ENCODE data around the gene BCL2L1.

BCL2L1 gene

DNA sequence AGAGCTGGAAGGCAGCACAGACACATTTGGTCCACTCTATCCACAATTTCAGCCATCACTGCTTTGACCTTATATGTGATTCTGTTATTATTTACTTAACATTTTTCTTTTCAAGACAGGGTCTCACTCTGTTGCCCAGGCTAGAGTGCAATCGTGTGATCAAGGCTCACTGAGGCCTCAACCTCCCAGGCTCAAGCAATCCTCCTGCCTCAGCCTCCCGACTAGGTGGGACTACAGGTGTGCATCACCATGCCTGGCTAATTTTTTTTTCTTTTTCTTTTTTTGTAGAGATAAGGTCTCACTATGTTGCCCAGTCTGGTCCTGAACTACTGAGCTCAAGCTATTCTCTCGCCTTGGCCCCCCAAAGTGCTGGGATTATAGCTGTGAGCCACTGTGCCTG, 40.3 kb downstream of the BCL2L1 start:
- DNase-seq (ENCODE audit: low spot score in 2 of 2) (no peak), ATAC-seq (ENCODE audit: low read depth) (no peak)
- Mint-ChIP-seq H3K4me1 (peaks cover 35% of the 10 kb centered on the region), H3K27ac (no peak overlapping the region), H3K36me3 (peaks cover 15% of the 10 kb centered on the region), H3K4me3 (no peak overlapping the region), H3K9me3 (no peaks in the 10 kb centered on the region), H3K27me3 (no peaks in the 10 kb centered on the region)

DNA sequence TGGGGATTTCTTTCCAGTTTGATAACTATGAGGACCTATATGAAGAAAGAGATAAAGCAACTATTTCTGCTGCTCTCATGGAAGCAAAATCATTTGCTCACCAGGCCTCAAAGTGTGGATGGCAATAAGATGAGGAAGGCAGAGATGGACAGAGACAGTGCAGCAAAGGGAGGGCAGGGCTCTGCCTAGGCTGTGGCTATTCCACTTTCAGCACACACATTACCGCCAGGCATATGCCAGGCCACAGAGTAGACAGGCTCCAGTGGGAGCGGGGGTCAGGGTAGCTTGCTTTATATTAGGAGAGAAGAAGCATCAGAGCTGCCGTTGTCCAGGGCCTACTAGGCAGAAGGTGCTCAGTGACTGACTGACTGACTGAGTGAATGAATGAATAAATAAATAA, 40.9 kb downstream of the BCL2L1 start:
- peaks cover 16% of the 10 kb centered on the region for H3K36me3 Mint-ChIP-seq
- H3K4me3 Mint-ChIP-seq = no peak overlapping the region
- DNase-seq (ENCODE audit: low spot score in 2 of 2) (no peak), ATAC-seq (ENCODE audit: low read depth) (no peak)
- no peak overlapping the region for H3K27ac Mint-ChIP-seq
- no peaks in the 10 kb centered on the region for H3K27me3 Mint-ChIP-seq
- peaks cover 37% of the 10 kb centered on the region for H3K4me1 Mint-ChIP-seq
- H3K9me3 Mint-ChIP-seq = no peaks in the 10 kb centered on the region

DNA sequence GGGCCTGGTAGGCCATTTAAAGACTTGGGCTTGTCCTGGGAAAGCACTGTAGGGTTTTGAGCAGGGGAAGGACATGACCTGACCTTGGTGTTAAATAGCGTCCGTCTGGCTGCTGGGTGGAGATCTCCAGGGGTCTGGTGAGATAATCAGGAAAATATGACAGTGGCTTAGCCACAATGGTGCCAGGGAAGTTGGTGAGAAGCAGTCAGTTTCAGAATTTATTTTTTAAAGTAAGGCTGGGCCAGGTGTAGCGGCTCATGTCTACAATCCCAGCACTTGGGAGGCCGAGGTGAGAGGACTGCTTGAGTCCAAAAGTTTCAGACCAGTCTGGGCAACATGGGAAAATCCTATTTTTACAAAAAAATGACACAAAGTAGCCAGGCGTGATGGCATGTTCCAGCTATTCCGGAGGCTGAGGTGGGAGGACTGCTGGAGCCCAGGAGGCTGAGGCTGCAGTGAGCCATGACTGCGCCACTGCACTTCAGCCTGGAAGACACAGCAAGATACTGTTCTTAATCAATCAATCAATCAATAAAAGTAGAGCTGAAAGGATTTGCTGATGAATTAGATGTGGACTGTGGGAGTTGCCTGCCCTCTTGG, 41.4 kb downstream of the BCL2L1 start:
- H3K4me1 Mint-ChIP-seq = peaks cover 42% of the 10 kb centered on the region
- H3K36me3 Mint-ChIP-seq = peaks cover 17% of the 10 kb centered on the region
- H3K27me3 Mint-ChIP-seq = no peaks in the 10 kb centered on the region
- H3K4me3 Mint-ChIP-seq = no peak overlapping the region
- no peaks in the 10 kb centered on the region for H3K9me3 Mint-ChIP-seq
- DNase-seq (ENCODE audit: low spot score in 2 of 2) = no peak
- peak overlapping the region; percentile 31 for H3K27ac Mint-ChIP-seq
- no peak for ATAC-seq (ENCODE audit: low read depth)

DNA sequence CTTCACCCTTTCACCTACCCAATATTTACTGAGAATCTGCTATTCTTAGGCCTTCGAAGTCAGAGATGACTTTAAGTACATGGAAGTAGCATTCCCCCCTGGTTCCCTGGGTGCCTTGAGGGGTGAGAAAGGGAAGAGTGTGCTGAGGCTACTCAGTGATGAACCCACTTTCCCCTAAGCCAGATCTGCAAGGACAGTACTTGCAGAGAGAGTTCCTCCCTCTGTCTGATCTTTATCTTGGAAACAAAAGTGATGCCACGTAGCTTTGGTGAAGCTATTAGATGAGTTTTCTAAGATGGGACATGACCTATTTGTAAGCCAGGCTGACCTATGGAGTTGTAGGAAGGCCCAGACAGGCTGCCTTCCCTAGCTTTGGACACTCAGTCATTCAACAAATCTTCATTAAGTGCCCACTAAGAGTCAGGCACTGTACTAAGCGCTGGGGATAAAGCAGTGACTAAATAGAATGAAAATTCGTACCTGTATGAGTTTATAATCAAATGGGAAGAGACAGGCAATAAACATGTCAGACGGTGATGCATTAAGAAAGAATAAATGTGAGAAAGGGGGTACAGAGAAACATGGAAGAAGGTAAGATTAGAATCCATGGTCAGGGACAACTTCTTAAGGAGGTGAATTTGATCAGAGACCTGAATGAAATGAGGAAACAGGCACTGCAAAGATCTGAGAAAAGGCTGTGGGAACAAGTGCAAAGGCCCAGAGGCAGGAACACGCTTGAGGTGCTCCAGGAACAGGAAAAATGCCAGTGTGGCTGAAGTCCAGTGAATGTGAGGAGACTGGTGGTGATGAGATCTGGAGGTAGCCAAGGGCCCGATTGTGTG, 42.2 kb downstream of the BCL2L1 start:
- ATAC-seq (ENCODE audit: low read depth) (no peak), DNase-seq (ENCODE audit: low spot score in 2 of 2) (no peak)
- Mint-ChIP-seq H3K4me1 (peaks cover 46% of the 10 kb centered on the region), H3K27me3 (no peaks in the 10 kb centered on the region), H3K9me3 (no peaks in the 10 kb centered on the region), H3K4me3 (no peak overlapping the region), H3K27ac (peak overlapping the region; percentile 31), H3K36me3 (peaks cover 17% of the 10 kb centered on the region)

DNA sequence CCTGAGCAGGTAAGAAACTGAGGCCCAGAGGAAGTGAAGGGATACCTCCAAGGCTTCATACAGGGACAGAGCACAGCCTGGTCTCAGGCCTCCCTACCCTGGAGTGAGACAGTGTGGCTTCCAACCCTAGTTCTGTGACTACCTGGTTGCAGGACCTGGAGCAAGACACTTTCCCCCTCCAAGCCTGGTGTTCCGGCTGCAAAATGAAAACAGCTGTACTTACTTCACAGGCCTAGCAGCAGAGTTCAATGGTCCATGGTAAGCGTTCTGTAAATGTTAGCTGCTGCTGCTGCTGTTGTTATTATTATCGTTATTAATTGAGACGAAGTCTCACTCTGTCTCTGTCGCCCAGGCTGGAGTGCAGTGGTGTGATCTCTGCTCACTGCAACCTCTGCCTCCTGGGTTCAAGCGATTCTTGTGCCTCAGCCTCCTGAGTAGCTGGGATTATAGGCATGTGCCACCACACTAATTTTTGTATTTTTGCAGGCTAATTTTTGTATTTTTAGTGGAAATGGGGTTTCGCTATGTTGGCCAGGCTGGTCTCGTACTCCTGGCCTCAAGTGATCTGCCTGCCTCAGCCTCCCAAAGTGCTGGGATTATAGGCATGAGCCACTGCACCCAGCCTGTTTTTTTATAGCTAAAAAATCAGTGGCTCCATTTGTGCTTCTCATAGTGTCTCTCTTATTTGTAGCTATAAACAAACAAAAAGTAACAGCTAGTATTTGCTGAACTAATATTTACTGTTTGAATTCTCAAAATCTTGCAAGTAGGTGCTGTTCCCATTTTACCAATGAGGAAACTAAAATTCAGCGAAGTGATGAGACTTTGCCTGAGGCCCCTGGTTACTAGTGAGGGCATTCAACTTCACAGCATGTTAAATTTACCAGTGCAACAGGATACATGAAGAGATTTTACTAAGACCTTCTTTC, 43.0 kb downstream of the BCL2L1 start:
- Mint-ChIP-seq H3K4me1 (peaks cover 48% of the 10 kb centered on the region), H3K9me3 (no peaks in the 10 kb centered on the region), H3K27me3 (no peaks in the 10 kb centered on the region), H3K4me3 (no peak overlapping the region), H3K36me3 (peaks cover 17% of the 10 kb centered on the region), H3K27ac (no peak overlapping the region)
- DNase-seq (ENCODE audit: low spot score in 2 of 2) (no peak), ATAC-seq (ENCODE audit: low read depth) (no peak)

DNA sequence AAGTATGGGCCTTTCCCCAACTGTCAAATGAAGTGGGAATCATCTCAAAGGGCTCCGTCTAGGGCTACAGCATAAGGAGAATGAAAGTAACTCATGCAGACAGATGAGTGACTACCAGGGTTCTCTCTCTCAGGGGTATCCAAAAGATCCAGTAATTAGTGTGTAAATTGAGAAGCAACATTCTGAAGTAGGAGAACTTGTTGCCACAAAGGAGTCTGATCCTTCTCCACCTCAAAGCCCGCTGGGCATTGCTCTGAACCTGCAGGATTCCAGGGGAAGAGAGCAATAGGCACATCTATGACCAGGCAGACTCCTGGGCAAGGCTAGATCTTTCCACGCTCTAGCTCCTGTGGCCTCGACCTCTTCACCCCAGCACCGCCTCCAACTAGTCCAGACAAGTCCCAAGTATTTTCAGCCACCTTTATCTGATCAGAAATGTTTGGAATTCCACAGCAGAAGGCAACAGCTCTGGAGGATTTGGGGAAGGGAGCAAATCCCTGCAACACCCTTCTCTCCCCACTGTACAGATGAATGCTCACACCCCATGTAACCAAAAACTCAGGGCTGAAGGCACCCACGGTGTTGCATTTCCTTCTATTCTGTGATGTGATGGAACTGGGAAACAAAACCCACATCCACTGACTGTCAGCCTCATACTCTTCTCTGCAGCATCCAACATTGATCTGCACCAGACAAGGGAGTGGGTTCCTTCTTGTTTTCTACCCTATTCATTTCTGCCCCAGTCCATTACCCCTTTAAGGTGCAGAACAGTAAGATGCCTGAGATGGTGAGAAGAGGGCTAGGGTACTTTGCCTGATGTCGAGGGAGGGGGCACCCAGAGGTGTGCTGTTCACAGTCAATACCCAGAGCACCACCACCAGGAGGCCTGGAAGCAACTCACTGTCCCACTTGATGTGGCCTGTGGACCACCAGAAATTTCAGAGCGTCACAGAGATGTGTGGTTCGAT, 44.0 kb downstream of the BCL2L1 start:
- no peak overlapping the region for H3K4me3 Mint-ChIP-seq
- peaks cover 48% of the 10 kb centered on the region for H3K4me1 Mint-ChIP-seq
- H3K27me3 Mint-ChIP-seq = no peaks in the 10 kb centered on the region

DNA sequence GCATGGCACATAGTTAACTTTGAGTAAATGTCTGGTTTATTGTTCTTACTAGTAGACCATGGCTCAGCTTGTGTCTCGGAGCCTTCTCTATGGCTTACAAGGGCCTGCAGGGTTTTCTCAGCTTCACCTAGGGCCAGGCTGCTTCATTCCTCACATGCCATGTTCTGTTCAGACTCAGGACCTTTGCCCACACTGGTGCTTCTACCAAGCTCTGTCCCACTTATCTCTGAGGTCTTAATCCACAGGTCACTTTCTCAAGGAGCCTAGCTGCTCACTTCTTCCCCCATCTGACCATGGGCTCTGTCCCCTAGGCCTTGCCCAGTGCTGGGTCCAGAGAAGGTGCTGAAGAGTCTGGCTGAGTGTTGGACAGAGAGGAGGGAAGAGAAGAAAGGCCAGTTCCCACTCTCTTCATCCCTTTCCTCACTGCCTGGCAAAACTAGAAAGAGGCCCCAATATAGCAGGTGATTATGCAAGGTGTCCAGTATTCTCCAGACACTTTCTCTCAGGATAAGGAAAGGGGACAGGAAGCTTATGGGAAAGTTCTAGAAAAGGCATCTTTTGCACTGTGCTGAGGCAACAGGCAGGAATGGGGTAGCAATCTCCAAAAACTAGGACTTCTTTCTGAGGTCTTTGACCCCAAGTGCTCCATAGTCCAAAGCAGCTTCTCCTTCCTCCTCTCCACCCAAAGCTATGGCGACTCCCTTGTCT, 45.0 kb downstream of the BCL2L1 start:
- peaks cover 43% of the 10 kb centered on the region for H3K4me1 Mint-ChIP-seq
- ATAC-seq (ENCODE audit: low read depth) (no peak), DNase-seq (ENCODE audit: low spot score in 2 of 2) (no peak)
- H3K9me3 Mint-ChIP-seq = no peaks in the 10 kb centered on the region
- H3K36me3 Mint-ChIP-seq = peaks cover 12% of the 10 kb centered on the region
- H3K4me3 Mint-ChIP-seq = no peak overlapping the region
- H3K27me3 Mint-ChIP-seq = no peaks in the 10 kb centered on the region
- H3K27ac Mint-ChIP-seq = no peak overlapping the region

More for the DNA sequence above, 44.0 kb downstream of the BCL2L1 start:
- Mint-ChIP-seq H3K36me3 (peaks cover 17% of the 10 kb centered on the region), H3K27ac (no peak overlapping the region), H3K9me3 (no peaks in the 10 kb centered on the region)
- ATAC-seq (ENCODE audit: low read depth) (no peak), DNase-seq (ENCODE audit: low spot score in 2 of 2) (no peak)

DNA sequence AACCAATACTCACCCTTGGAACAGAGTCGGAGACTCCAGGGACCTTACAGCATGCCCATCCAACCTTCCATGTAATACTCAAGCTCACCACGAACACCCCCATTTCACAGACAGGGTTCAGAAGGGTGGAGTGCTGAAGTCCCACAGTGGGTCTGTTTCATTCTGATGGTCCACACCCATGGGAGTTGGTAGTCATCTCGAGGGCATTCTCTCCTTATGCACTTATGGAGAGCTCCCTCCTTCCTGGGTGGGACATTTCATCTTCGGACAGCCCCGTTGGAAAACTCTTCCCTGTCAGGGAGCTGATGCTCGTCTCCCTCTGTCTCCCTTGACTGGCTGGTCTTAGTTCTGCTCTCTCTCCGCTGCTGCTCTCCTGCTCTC, 46.1 kb downstream of the BCL2L1 start:
- Mint-ChIP-seq H3K27ac (peak overlapping the region; percentile 94), H3K27me3 (no peaks in the 10 kb centered on the region), H3K36me3 (peaks cover 12% of the 10 kb centered on the region), H3K4me3 (peak overlapping the region; percentile 65), H3K4me1 (peaks cover 43% of the 10 kb centered on the region), H3K9me3 (no peaks in the 10 kb centered on the region)
- DNase-seq (ENCODE audit: low spot score in 2 of 2) (no peak), ATAC-seq (ENCODE audit: low read depth) (no peak)

DNA sequence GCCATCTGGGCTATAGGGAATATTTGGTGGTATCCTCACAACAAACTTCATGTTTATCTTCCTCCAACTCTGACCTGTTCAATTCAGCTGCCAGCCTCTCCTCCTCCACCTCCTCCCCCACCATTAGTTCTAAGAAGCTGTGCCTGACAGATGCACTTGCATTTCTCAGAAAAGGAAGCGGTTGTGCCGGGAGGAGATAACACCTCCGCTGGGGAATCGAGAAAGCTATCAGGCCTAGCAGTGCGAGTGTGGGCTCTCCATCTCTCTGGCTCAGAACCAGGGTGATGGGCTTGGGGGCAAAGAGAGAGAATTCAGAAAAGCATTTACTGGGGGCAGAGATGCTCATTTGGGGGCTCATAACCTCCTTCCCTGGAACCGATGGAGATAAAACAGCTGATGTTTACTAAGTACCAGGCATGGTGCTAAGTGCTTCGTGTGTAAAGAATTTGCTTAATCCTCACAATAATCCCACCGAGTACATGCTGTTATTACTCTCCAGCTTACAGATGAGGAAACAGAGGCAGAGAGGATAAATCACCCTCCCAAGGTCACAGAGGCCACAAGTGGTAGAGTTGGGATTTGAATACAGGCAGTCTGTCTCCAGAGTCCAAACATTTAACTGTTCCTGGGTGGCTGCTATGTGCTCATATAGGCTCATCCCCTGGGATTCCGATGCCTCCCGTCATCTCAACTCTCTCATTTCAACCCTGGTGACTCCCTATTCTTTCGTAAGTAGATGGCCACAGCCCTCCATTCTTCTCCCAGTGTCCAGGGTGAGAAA, 46.6 kb downstream of the BCL2L1 start:
- H3K4me3 Mint-ChIP-seq = peak overlapping the region; percentile 95
- no peaks in the 10 kb centered on the region for H3K27me3 Mint-ChIP-seq
- peaks cover 43% of the 10 kb centered on the region for H3K4me1 Mint-ChIP-seq
- H3K36me3 Mint-ChIP-seq = peaks cover 10% of the 10 kb centered on the region
- no peaks in the 10 kb centered on the region for H3K9me3 Mint-ChIP-seq
- ATAC-seq (ENCODE audit: low read depth) (peak; percentile 42), DNase-seq (ENCODE audit: low spot score in 2 of 2) (no peak)
- H3K27ac Mint-ChIP-seq = peak overlapping the region; percentile 94

DNA sequence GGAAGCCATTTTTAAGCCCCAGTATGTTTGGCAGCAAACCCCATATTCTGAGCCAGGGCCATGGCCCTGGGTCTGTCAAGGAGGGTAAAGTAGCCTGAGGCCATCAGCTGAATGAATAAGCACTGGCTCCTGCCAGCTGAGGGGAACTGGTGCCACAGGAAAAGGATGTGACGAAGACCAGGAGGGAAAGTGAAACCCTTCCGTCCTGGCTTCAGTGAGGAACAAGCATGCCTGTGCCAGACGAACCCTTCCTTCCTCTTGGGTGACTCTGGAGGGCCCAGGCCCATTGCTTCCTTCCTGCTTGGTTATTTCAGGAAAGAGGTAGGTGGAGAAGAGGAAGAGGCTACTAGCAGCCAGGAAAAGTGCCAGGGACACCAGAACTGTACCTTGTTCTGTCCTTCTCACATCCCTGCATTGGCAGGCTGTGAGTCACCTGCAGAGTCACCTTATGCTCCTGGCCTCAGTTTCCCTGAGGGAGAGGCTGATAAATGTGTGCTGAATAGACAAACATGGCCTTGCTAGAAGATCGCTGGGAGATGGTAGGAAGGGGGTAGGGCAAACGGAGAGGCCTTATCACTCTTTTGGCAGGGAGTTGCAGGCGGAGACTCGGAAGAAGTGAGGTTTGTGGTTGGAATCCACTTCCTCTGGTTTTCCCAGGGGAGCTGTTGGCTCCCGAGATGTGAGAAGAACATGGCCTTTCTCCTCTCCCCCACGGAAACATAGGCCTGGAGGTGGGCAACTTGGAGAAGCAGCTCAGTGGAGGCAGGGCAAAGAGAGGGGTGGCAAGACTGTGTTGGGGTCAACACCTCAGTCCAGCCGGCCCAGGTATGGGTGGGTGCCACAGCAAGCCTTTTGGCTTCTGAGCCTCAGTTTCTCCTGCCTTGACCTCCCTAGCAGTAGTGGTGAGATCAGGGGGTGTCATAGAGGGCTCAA, 47.5 kb downstream of the BCL2L1 start:
- Mint-ChIP-seq H3K36me3 (peaks cover 6% of the 10 kb centered on the region), H3K9me3 (no peaks in the 10 kb centered on the region), H3K4me3 (peak overlapping the region; percentile 95), H3K4me1 (peaks cover 37% of the 10 kb centered on the region), H3K27me3 (no peaks in the 10 kb centered on the region), H3K27ac (peak overlapping the region; percentile 94)
- peak in 1 of 2 donors; percentile 42 for DNase-seq (ENCODE audit: low spot score in 2 of 2)
- peak; percentile 95 for ATAC-seq (ENCODE audit: low read depth)

DNA sequence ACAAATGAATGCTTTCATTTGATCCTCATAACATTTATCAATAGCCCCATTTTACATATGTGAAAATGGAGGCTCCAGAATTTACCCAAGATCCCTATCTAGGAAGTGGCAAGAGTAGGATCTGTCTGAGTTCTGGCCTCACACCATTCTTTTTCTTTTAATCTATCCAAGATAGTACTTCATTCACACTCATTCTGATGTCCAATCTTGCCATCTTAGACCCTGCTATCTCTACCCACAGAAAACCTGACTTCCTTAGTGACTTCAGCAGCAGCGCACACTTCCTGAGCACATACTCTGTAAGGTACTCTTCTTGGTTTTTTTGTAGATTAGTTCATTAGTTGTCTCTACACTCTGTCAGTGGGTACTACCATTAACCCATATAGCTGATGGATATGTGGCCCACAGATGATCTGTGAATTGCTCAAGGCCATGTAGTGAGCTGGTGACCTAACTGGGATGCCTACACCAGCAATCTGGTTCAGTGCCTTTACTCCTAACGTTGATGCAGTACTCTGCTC, 48.7 kb downstream of the BCL2L1 start:
- Mint-ChIP-seq H3K36me3 (peaks cover 4% of the 10 kb centered on the region), H3K4me3 (peak overlapping the region; percentile 95), H3K4me1 (peaks cover 35% of the 10 kb centered on the region), H3K9me3 (no peaks in the 10 kb centered on the region), H3K27ac (peak overlapping the region; percentile 94), H3K27me3 (no peaks in the 10 kb centered on the region)
- DNase-seq (ENCODE audit: low spot score in 2 of 2) (no peak), ATAC-seq (ENCODE audit: low read depth) (no peak)

All from memory B cell (primary cell).